NCI-H2107 (cell line): ENCODE measurements around the gene FLYWCH2.
"Not testable (repeated sequence)": the region's sequence is repeated elsewhere in the genome, so short reads cannot be mapped to it uniquely, and the experiment has no call there.

ENCODE experiments used
- DNase-seq: peaks from one replicate; lab custom pipeline; 2025; lab: John Stamatoyannopoulos, UW

Gene FLYWCH2

GRCh38 chr16:2938206-2938605, 55.2 kb downstream of the FLYWCH2 start:
- no peak for DNase-seq

- no peak for DNase-seq
Measured at GRCh38 chr16:2939968-2940367, 57.0 kb downstream of the FLYWCH2 start.

DNA sequence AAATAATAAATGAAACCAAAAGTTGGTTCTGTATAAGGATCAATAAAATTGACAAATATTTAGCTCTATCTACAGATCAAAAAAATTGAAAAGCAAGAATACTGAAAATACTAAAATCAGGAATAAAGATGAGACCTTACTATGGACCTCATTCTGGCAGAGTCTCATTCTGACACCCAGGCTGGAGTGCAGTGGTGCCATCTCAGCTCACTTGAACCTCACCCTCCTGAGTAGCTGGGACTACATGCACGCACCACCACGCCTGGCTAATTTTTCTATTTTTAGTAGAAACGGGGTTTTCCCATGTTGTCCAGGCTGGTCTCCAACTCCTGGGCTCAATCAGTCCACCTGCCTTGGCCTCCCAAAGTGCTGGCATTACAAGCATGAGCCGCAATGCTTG, 59.0 kb downstream of the FLYWCH2 start:
- DNase-seq, result no peak

- not testable (repeated sequence) for DNase-seq
Measured at GRCh38 chr16:2943716-2944115, 60.7 kb downstream of the FLYWCH2 start.

DNA sequence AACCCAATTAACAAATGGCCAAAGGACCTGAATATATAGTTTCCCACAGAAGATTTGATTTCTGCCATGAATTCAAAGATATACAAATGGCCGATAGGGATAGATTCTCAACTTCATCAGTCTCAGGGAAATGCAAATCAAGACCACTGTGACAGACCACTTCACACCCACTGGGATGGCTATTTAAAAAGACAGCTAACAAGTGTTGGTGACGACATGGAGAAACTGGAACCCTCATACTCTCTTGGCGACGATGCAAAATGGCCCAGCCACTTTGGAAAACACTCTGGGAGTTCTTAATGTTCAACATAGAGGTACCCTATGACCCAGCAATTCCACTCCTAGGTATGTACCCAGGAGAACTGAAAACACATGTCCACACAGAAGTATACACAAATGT, 63.6 kb downstream of the FLYWCH2 start:
- no peak for DNase-seq
